Fibroblast of lung (primary cell): ENCODE data around the gene ANKRD30A.

Source experiments
- CTCF ChIP-seq, 2 donors: IDR thresholded peaks in 1 of 2; conservative IDR thresholded peaks in 1 of 2; 1 replicate in 1 of 2; 2 replicates in 1 of 2; pipeline ENCODE4 v1.5.1; 2011 to 2012; ENCODE audit warnings: low read length in 2 of 2, control low read depth in 1 of 2, inconsistent platforms in 1 of 2, low read depth in 1 of 2, mild to moderate bottlenecking in 1 of 2
- EZH2 ChIP-seq: IDR thresholded peaks from 2 replicates; pipeline ENCODE4 v1.5.1; 2012; ENCODE audit warnings: low read length, control low read depth, mild to moderate bottlenecking; ENCODE audit errors: missing control alignments

GRCh38 chr10:37236093-37236492, 110.7 kb downstream of the ANKRD30A start:
- TF ChIP-seq EZH2 (no peak), CTCF (conservative IDR thresholded peaks at IDR 0.05 in 1 of 2, IDR thresholded peaks at IDR 0.05 in 1 of 2; ENCODE audit: low read depth in 1 of 2, low read length in 2 of 2) (no peak)
